Right lung (tissue), 10 donors: Measurements from ENCODE around the gene MED4. TPM values are rescaled to one million over a fixed set of nuclear protein-coding genes. Genes with fewer than 3 reads are reported as not detected.
A peak's percentile ranks its signal among the peaks of the same experiment; 100 is the strongest.

Experiments
- DNase-seq, 2 donors: peaks; one replicate each; pipeline ENCODE4 v3.0.0-alpha.2; 2013
- long read RNA-seq, 8 donors: transcript quantifications; one replicate each; lab custom pipeline, GENCODE V29; 2026
- polyA plus RNA-seq, 5 donors: library from polyadenylated mRNA; unstranded; fragments of 120-200 nt; gene quantifications; one replicate each; pipeline versions ENCODE4 v1.2.1 to v1.2.3, GENCODE V29; 2013; ENCODE audit warnings: inconsistent platforms in 1 of 5, low replicate concordance in 1 of 5; ENCODE audit not compliant: insufficient read length in 5 of 5, insufficient read depth in 1 of 5

MED4 gene, protein sequence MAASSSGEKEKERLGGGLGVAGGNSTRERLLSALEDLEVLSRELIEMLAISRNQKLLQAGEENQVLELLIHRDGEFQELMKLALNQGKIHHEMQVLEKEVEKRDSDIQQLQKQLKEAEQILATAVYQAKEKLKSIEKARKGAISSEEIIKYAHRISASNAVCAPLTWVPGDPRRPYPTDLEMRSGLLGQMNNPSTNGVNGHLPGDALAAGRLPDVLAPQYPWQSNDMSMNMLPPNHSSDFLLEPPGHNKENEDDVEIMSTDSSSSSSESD
- polyA plus RNA-seq: 10 to 100 TPM; 68.4 to 97.9 (median 80.9) TPM
- long read RNA-seq, donor 1, transcript MED4-201 (7 exons, 2,022 nt): major isoform, 29 of 2,498 reads
- long read RNA-seq, donor 1, transcript MED4-202 (7 exons, 931 nt): minor isoform, 13 of 2,498 reads
- long read RNA-seq, donor 1, partial matches to known transcripts: 2,450 of 2,498 reads
- long read RNA-seq, donor 1, other reads (novel, unspliced or antisense): 6 of 2,498 reads
- long read RNA-seq, donor 2, transcript MED4-201 (7 exons, 2,022 nt): major isoform, 24 of 53 reads
- long read RNA-seq, donor 2, transcript MED4-202 (7 exons, 931 nt): minor isoform, 12 of 53 reads
- long read RNA-seq, donor 2, partial matches to known transcripts: 12 of 53 reads
- long read RNA-seq, donor 2, other reads (novel, unspliced or antisense): 5 of 53 reads
- long read RNA-seq, donor 3, transcript MED4-201 (7 exons, 2,022 nt): major isoform, 27 of 2,030 reads
- long read RNA-seq, donor 3, transcript MED4-202 (7 exons, 931 nt): minor isoform, 6 of 2,030 reads
- long read RNA-seq, donor 3, partial matches to known transcripts: 1,991 of 2,030 reads
- long read RNA-seq, donor 3, other reads (novel, unspliced or antisense): 5 of 2,030 reads
- long read RNA-seq, donor 4, transcript MED4-201 (7 exons, 2,022 nt): major isoform, 14 of 51 reads
- long read RNA-seq, donor 4, partial matches to known transcripts: 34 of 51 reads
- long read RNA-seq, donor 4, other reads (novel, unspliced or antisense): 0 of 51 reads
- long read RNA-seq, donor 5, transcript MED4-201 (7 exons, 2,022 nt): major isoform, 51 of 154 reads
- long read RNA-seq, donor 5, transcript MED4-202 (7 exons, 931 nt): minor isoform, 11 of 154 reads
- long read RNA-seq, donor 5, partial matches to known transcripts: 87 of 154 reads
- long read RNA-seq, donor 5, other reads (novel, unspliced or antisense): 5 of 154 reads
- long read RNA-seq, donor 6, transcript MED4-201 (7 exons, 2,022 nt): major isoform, 39 of 101 reads
- long read RNA-seq, donor 6, transcript MED4-202 (7 exons, 931 nt): minor isoform, 10 of 101 reads
- long read RNA-seq, donor 6, partial matches to known transcripts: 52 of 101 reads
- long read RNA-seq, donor 6, other reads (novel, unspliced or antisense): 0 of 101 reads
- long read RNA-seq, donor 7, transcript MED4-201 (7 exons, 2,022 nt): major isoform, 45 of 72 reads
- long read RNA-seq, donor 7, partial matches to known transcripts: 24 of 72 reads
- long read RNA-seq, donor 7, other reads (novel, unspliced or antisense): 0 of 72 reads
- long read RNA-seq, donor 8, transcript MED4-201 (7 exons, 2,022 nt): major isoform, 12 of 35 reads
- long read RNA-seq, donor 8, partial matches to known transcripts: 23 of 35 reads
- long read RNA-seq, donor 8, other reads (novel, unspliced or antisense): 0 of 35 reads

GRCh38 chr13:48094781-48095502 is at the start of gene MED4:
TSS of gene MED4 (minus strand) at chr13:48095104. CDS start at chr13:48095078, 26 bp downstream.
- peak; percentile 94 to 95 for DNase-seq

GRCh38 chr13:48144413-48145035 is 49.6 kb upstream of the MED4 start:
- DNase-seq: peak in 1 of 2 donors; percentile 39

DNA sequence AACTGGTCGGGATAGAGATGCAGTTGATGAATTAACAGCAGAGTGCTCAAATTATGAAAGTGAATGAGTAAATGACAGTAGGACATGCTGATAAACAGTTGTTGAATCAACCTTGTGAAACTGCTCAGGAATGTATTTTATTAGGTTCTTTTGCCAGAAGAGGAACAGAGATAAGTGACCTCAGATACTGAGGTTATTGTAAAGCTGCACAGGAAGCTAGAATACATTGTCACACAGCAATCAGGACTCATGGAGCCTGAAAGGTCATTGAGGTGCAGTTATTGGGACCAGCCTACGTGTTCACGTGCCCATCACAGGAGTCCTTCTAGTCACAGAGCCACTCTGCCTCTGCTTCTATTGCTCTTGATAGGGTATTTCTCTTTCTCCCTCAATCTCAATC is 47.5 kb upstream of the MED4 start:
- DNase-seq: no peak

- DNase-seq: no peak
These were observed 43.4 kb upstream of the MED4 start for GRCh38 chr13:48138270-48138669.

- DNase-seq: no peak
These were observed 38.1 kb upstream of the MED4 start for GRCh38 chr13:48132961-48133360.

DNA sequence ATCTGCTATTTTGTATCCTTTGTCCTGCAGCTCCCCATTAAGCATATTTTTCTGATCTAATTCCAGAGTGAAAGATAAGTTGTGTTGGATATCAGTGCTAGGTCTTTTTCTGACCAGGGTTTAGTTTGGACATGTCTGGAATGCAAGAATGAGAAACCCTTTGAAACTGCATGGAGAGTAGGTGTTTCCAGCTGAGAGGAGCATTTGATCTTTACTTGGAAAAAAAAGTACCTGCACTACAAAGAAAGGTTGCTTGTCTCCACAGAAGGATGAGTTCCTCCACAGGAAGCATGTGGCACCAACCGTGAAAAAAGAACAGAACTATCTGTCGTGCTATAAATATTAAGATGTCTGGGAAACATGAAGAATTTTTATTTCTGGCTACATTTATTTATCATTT is 36.6 kb upstream of the MED4 start:
- no peak for DNase-seq

GRCh38 chr13:48126944-48127830 is 32.3 kb upstream of the MED4 start:
- peak; percentile 47 to 66 for DNase-seq

GRCh38 chr13:48125794-48126228 is 30.9 kb upstream of the MED4 start:
- peak; percentile 37 to 49 for DNase-seq

DNA sequence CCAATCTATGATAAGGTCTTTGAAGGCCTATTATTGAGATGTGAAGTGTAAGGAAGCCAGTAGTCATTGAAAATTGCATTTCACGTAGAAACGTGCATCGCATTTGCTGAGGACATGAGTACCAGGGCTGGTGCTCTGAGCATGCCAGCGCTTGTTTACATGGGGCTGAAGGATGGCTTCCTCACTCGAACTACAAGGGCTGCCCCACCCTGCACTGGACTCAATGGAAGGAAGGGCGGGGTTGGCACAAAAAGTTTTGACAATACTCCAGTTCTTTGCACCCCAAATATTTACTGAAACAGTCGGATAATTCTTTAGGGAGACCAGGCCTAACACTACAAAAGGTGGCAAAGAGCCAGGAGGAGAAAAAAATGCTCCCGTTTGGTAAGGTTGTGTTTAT is 28.9 kb upstream of the MED4 start:
- DNase-seq: no peak

DNA sequence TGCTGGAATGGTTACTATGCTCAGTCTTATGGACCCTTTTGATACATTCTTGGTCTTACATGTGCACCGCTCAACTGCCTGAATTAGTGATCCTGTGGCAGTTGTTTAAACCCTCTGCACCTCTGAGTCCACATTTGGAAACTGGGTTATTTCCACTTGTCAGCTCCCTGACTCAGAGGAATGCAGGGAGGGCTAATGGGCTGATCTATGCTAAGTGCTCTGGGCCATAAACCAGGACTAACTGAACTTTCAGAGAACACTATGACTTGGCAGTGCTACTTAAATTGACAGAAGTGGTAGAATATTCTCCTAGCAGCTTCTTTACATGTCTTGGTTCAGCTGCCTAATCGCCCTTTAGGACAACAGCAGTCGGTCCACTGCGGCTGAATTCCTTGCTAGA is 26.8 kb upstream of the MED4 start:
- no peak for DNase-seq

DNA sequence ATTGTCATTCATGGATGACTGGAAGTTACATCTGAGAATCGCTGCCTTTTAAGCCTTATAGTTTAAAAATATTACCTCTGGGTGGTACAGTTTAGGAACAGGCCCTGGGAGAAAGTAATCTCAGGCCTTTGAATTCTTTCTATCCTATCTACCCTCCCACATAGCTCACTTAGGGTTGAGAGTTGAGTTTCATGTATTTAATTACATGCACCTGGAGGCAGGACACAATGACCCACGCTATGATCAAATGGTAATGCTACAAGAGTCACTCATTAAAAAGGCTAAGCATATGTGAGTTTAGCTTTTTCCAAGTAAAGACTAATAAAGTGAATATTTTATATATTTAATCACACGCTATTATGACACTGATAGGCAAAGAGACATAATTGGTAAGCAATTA is 25.3 kb upstream of the MED4 start:
- no peak for DNase-seq

- no peak for DNase-seq
These were observed 23.1 kb upstream of the MED4 start for GRCh38 chr13:48118030-48118429.

- DNase-seq: no peak
These were observed 21.9 kb upstream of the MED4 start for GRCh38 chr13:48116808-48117207.

DNA sequence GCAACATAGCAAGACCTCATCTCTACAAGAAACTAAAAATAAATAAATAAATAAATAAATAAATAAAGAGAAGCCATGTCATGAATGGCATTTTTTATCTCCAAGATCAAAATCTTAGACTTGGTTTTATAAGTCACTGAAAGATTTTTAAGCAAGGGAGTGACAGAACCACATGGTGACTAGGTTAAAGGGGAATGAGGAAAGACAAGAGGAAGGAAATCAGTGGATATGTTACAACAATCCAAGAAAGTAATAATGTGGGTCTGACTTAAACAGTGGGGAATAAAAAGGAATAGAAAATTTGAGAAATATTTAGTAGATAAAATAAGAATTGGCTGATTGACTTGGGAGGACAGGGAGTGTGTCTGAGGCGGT is 18.8 kb upstream of the MED4 start:
- no peak for DNase-seq

DNA sequence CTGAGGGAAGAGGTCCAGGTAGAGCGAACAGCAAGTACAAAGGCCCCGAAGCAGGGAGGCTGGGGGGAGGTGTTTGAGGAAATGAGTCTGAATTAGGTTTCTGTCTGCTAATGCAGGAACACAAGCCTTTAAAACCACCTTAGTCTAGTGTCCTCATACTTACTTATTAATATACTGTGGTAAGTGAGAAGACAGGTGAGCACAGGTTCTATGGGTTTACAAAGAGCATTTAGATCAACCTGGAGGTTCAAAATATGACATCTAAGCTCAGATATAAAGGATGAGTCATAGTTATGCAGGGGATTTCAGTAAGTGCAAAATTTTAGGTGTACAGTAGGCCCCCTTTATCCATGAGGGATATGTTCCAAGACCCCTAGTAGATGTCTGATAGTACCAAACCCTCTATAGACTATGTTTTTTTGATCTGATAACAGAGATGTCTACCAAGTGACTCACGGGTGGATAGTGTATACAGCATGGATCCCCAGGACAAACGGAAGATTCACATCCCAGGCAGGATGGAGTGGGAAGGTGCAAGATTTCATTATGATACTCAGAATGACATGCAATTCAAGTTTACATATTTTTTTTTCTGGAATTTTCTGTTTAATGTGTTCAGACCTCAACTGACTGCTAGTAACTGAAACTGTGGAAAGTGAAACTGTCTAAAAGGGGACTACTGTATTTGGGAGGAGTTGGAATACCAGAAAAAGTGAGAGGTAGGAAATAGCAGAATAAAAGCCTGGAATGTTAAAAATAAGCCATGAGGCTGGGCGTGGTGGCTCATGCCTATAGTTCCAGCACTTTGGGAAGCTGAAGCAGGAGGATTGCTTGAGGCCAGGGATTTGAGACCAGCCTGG is 18.2 kb upstream of the MED4 start:
- no peak for DNase-seq

DNA sequence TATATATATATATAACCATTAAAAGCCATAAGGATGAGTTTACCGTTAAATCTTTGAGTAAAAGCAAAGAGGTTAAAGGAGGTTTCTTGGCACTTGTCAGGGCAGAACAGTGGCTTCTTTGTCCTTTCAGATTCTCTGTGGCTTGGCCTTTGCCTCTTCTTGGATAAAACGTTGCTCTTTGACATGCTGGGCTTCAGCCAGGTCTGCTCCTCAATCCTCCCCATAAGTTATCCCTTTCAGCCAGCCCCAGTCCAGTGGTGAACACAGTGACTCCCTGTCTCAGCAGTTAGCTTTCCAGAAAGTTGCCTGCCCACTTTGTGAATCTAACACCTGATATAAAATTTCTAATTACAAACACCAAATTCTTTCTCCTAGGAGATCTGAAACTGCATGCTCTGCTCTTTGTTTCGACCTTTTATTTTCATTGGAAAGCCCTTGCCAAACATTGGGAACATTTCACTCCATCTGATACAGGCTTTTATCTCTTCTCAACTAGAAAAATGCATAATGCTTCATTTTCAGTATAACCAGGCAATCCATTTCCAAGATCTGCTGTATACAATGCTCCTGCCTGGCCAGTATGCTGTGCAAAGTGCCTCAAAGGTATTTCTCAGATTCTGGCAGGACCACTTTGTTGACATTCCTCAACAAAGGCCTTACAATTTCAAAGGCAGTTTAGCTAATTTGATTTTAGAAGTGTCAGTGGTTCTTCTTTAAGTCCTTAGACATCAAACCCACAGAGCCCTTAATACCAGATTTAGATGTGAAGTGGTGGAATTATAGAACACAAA is 16.2 kb upstream of the MED4 start:
- DNase-seq: no peak
